Coronary artery (tissue), 2 donors: Measurements from ENCODE around the gene PLXNB3.

Experiments used
- DNase-seq: peaks from one replicate; pipeline ENCODE4 v3.0.0-alpha.2; 2017; ENCODE audit warnings: low spot score
- H3K27ac ChIP-seq, 2 donors: fragments of 200-600 bp; sonication (generic); one replicate each; pipeline ENCODE4 v1.5.1; 2016 to 2019
- H3K4me3 ChIP-seq: fragments of 200-600 bp; sonication (generic); 2 replicates; pipeline ENCODE4 v1.5.1; 2016; ENCODE audit warnings: mild to moderate bottlenecking, moderate library complexity
- TF ChIP-seq, protein P1 (sequence below): fragments of 200-600 bp; sonication (generic); IDR thresholded peaks from one replicate; pipeline ENCODE4 v1.5.1; 2019; ENCODE audit warnings: antibody characterized with exemption

Gene PLXNB3

DNA sequence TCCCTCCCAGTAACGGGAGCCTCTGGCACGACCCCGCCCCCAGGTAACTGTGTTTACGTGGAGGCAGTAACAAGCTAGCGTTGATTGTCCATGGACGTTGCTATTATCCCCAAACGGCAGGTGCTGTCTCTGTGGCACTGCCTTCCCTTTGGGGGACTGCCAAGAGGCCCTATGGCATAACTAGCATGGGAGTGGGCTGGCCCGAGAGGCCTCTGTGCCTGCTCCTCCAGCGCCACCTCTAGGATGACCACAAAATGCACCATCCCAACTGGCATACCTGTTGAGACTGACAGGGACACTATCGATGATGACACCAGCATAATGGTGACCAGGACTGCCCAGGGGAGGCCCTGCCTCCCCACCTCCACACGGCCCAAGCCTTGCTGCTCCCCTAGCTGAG, 18.3 kb downstream of the PLXNB3 start:
- Histone ChIP-seq H3K4me3 (no peak overlapping the region), H3K27ac (no peak overlapping the region)
- TF ChIP-seq, protein P1, sequence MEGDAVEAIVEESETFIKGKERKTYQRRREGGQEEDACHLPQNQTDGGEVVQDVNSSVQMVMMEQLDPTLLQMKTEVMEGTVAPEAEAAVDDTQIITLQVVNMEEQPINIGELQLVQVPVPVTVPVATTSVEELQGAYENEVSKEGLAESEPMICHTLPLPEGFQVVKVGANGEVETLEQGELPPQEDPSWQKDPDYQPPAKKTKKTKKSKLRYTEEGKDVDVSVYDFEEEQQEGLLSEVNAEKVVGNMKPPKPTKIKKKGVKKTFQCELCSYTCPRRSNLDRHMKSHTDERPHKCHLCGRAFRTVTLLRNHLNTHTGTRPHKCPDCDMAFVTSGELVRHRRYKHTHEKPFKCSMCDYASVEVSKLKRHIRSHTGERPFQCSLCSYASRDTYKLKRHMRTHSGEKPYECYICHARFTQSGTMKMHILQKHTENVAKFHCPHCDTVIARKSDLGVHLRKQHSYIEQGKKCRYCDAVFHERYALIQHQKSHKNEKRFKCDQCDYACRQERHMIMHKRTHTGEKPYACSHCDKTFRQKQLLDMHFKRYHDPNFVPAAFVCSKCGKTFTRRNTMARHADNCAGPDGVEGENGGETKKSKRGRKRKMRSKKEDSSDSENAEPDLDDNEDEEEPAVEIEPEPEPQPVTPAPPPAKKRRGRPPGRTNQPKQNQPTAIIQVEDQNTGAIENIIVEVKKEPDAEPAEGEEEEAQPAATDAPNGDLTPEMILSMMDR = no peak
- DNase-seq = no peak

DNA sequence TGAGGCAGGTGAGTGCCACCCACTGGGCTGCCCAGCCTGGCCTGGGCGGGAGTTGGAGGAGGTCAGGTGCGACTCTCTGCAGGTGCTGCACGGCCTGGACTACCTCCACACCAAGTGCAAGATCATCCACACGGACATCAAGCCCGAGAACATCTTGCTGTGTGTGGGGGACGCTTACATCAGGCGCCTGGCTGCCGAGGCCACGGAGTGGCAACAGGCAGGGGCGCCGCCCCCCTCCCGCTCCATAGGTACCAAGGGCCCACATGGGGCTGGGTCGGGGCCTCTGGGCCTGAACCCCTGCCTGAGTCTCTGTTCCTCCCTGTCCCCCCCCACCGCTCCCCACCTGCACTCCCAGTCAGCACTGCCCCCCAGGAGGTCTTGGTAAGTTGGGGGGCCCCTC, 18.8 kb downstream of the PLXNB3 start:
- TF ChIP-seq, protein P1 = no peak
- no peak for DNase-seq
- Histone ChIP-seq H3K27ac (no peak overlapping the region), H3K4me3 (no peak overlapping the region)

DNA sequence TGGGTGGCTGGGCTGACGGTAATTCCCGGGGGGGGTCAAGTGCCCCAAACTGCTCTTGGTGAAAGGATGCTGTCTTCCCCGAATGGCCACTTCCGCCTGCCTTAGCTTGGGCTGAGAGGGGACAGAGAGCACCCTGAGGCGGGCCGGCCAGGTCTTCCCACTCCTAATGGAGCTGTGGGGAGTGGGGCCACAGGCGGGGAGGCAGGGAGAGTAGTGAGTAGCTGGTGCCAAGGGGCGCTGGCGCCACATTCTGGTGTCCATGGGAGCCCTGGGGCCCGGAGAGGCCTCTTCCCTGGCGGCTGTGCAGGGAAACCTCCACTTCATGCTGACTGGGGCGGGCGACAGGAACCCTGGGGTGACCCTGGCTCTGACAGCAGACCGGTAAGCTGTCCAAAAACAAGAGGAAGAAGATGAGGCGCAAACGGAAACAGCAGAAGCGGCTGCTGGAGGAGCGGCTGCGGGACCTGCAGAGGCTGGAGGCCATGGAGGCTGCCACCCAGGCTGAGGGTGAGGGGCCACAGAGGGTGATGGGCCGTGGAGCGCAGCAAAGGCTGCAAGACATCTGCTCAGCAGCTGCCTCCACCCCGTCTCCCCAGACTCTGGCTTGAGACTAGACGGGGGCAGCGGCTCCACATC, 19.4 kb downstream of the PLXNB3 start:
- TF ChIP-seq, protein P1 = no peak
- Histone ChIP-seq H3K4me3 (no peak overlapping the region), H3K27ac (no peak overlapping the region)
- DNase-seq = no peak

DNA sequence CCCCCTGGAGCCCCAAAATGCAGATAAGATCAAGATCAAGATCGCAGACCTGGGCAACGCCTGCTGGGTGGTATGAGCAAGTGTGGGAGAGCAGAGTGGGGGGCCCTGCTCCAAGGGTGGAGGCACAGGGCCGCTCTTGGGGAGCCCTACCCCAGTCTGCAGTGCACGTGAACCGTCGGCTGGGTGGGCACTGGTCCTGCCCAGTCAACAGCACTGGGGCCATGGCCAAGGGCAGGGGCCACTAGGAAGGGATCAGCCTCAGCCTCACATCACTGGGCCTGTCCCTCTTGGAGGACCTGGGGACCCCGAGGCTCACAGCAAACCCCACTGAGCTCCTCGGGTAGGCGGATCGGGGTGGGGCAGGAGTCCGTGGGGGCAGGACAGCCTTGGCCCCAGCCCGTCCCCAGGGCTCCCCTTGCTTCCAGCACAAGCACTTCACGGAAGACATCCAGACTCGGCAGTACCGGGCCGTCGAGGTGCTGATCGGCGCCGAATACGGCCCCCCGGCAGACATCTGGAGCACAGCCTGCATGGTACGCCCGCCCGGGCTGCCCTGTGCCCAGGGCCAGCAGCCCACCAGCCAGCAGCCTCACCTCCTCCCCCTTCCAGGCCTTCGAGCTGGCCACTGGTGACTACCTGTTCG, 20.4 kb downstream of the PLXNB3 start:
- no peak overlapping the region for H3K4me3 ChIP-seq
- no peak for DNase-seq
- TF ChIP-seq, protein P1 = no peak
- H3K27ac ChIP-seq = no peak overlapping the region

DNA sequence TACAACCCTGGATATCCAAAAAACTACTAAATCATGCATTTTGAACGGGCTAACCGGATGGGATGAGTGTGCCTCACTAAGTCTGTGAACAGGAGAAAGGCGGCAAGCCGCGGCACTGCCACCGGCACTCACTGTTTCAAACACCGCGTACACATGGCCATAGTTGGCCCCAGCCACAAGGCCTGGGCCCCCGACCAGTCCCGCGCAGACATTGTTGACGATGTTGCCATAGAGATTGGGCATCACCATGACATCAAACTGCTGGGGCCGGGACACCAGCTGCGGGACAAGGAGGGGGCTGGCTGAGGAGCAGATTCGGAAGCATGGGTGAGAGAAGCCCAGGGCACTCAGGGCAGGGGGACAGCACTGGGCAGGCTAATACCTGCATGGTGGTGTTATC, 22.6 kb downstream of the PLXNB3 start:
- Histone ChIP-seq H3K27ac (no peak overlapping the region), H3K4me3 (no peak overlapping the region)
- DNase-seq = no peak
- TF ChIP-seq, protein P1 = no peak

DNA sequence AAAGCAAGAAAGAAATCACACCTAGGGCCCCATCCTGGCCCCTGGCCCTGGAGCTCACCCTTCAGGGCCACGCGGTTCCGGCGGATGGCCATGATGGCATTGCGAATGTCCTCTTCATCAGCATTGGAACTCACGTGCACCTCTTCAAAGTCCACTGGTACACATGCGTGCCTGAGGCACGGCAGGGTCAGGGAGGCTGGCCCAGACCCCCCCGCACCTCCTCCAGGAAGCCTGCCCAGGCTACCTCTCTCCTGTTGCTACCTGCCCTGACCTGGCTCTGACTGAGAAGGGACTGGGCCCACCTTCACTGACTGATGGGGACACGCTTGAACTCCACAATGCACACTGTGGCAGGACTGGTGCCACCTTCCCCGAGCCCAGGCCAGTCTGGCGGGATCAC, 25.6 kb downstream of the PLXNB3 start:
- H3K27ac ChIP-seq = no peak overlapping the region
- no peak overlapping the region for H3K4me3 ChIP-seq
- TF ChIP-seq, protein P1 = no peak
- no peak for DNase-seq
